GM12878 (cell line): ENCODE measurements around the gene PCK2. TPM values are rescaled to one million over a fixed set of nuclear protein-coding genes. Genes with fewer than 3 reads are reported as not detected.

Source experiments
- ATF3 ChIP-seq: IDR thresholded peaks from 2 replicates; pipeline ENCODE4 v1.6.1; 2011; ENCODE audit warnings: low read depth, mild to moderate bottlenecking, low read length, moderate library complexity, borderline replicate concordance; ENCODE audit errors: extremely low read depth
- BACH1 ChIP-seq: fragments of 450-650 bp; IDR thresholded peaks from 2 replicates; pipeline ENCODE4 v1.6.1; 2017; ENCODE audit warnings: mild to moderate bottlenecking, borderline replicate concordance
- CEBPB ChIP-seq, 2 experiments: fragments of 150-350 bp in 1 of 2; IDR thresholded peaks; 2 replicates each; pipeline ENCODE4 v1.6.1; 2012 to 2014; ENCODE audit warnings: low read depth in 2 of 2, low read length in 2 of 2, borderline replicate concordance in 1 of 2, inconsistent platforms in 1 of 2
- CREB1 ChIP-seq: IDR thresholded peaks from 2 replicates; pipeline ENCODE4 v1.6.1; 2012; ENCODE audit warnings: low read depth, mild to moderate bottlenecking, inconsistent platforms
- EED ChIP-seq: sonication (generic); IDR thresholded peaks from 2 replicates; pipeline ENCODE4 v1.6.1; 2016; ENCODE audit warnings: antibody characterized with exemption, low read depth
- ELK1 ChIP-seq: IDR thresholded peaks from 2 replicates; pipeline ENCODE4 v1.6.1; 2012; ENCODE audit warnings: low read depth, low read length, improper control_type of control experiment
- ETV6 ChIP-seq, 2 experiments: fragments of 450-650 bp in 1 of 2; IDR thresholded peaks in 1 of 2; conservative IDR thresholded peaks in 1 of 2; 2 replicates each; pipeline ENCODE4 v1.6.1; 2014; ENCODE audit warnings: antibody characterized with exemption in 1 of 2, borderline replicate concordance in 1 of 2, low read depth in 1 of 2, mild to moderate bottlenecking in 1 of 2, moderate library complexity in 1 of 2
- FOS ChIP-seq: IDR thresholded peaks from 3 replicates; pipeline ENCODE4 v1.6.1; 2011; ENCODE audit warnings: borderline replicate concordance; ENCODE audit not compliant: insufficient read length; ENCODE audit errors: extremely low read depth
- GATAD2B ChIP-seq: fragments of 450-650 bp; conservative IDR thresholded peaks from 2 replicates; pipeline ENCODE4 v1.6.1; 2017; ENCODE audit warnings: low read depth, mild to moderate bottlenecking, moderate library complexity
- IRF3 ChIP-seq: fragments of 450-650 bp; IDR thresholded peaks from 2 replicates; pipeline ENCODE4 v1.6.1; 2014; ENCODE audit warnings: mild to moderate bottlenecking
- KAT2A ChIP-seq: conservative IDR thresholded peaks from 2 replicates; pipeline ENCODE4 v1.6.1; 2011; ENCODE audit warnings: low read depth, low read length; ENCODE audit not compliant: control insufficient read depth
- KLF5 ChIP-seq: fragments of 450-650 bp; IDR thresholded peaks from 2 replicates; pipeline ENCODE4 v1.6.1; 2014; ENCODE audit warnings: mild to moderate bottlenecking; ENCODE audit not compliant: partially characterized antibody
- MEF2B ChIP-seq: fragments of 450-650 bp; IDR thresholded peaks from 2 replicates; pipeline ENCODE4 v1.6.1; 2018; ENCODE audit warnings: mild to moderate bottlenecking, moderate library complexity; ENCODE audit not compliant: partially characterized antibody, poor library complexity, severe bottlenecking
- MTA2 ChIP-seq: fragments of 450-650 bp; IDR thresholded peaks from 2 replicates; pipeline ENCODE4 v1.6.1; 2016; ENCODE audit warnings: low read depth, mild to moderate bottlenecking, moderate library complexity
- MTA3 ChIP-seq: IDR thresholded peaks from 2 replicates; pipeline ENCODE4 v1.6.1; 2012; ENCODE audit warnings: low read length, inconsistent platforms, borderline replicate concordance
- NRF1 ChIP-seq: conservative IDR thresholded peaks from 2 replicates; pipeline ENCODE4 v1.6.1; 2011; ENCODE audit warnings: mild to moderate bottlenecking, low read depth, low read length, improper control_type of control experiment
- PML ChIP-seq: IDR thresholded peaks from 2 replicates; pipeline ENCODE4 v1.6.1; 2012; ENCODE audit warnings: low read length, inconsistent platforms
- POLR2A ChIP-seq: IDR thresholded peaks from 2 replicates; pipeline ENCODE4 v1.6.1; 2011; ENCODE audit warnings: low read depth, mild to moderate bottlenecking, low read length
- RAD21 ChIP-seq: IDR thresholded peaks from 2 replicates; pipeline ENCODE4 v1.6.1; 2011; ENCODE audit warnings: mild to moderate bottlenecking, low read depth, low read length, moderate library complexity; ENCODE audit not compliant: insufficient read depth
- RAD51 ChIP-seq: fragments of 450-650 bp; IDR thresholded peaks from 2 replicates; pipeline ENCODE4 v1.6.1; 2016; ENCODE audit warnings: moderate library complexity, mild to moderate bottlenecking, inconsistent platforms
- RELA ChIP-seq: fragments of 450-650 bp; IDR thresholded peaks from 2 replicates; pipeline ENCODE4 v1.8.0; 2014; ENCODE audit warnings: borderline replicate concordance; ENCODE audit not compliant: partially characterized antibody
- SIN3A ChIP-seq: IDR thresholded peaks from 2 replicates; pipeline ENCODE4 v1.6.1; 2012; ENCODE audit warnings: low read depth, low read length, improper control_type of control experiment
- SREBF2 ChIP-seq: IDR thresholded peaks from 2 replicates; pipeline ENCODE4 v1.6.1; 2012; ENCODE audit warnings: mild to moderate bottlenecking, low read length
- TAF1 ChIP-seq: IDR thresholded peaks from 2 replicates; pipeline ENCODE4 v1.6.1; 2011; ENCODE audit warnings: mild to moderate bottlenecking, low read depth, low read length, borderline replicate concordance
- TBL1XR1 ChIP-seq: IDR thresholded peaks from 2 replicates; pipeline ENCODE4 v1.6.1; 2012; ENCODE audit warnings: low read depth, low read length, improper control_type of control experiment
- TCF3 ChIP-seq: IDR thresholded peaks from 2 replicates; pipeline ENCODE4 v1.6.1; 2012; ENCODE audit warnings: low read depth, mild to moderate bottlenecking, low read length, borderline replicate concordance; ENCODE audit not compliant: insufficient read depth
- ZBED1 ChIP-seq: IDR thresholded peaks from 2 replicates; pipeline ENCODE4 v1.6.1; 2016; ENCODE audit warnings: borderline replicate concordance
- ZNF274 ChIP-seq: IDR thresholded peaks from one replicate; pipeline ENCODE4 v1.8.0; 2011; ENCODE audit not compliant: insufficient read length, insufficient read depth
- polyA plus RNA-seq, 11 experiments: library from polyadenylated mRNA; depleted of rRNA in 4 of 11; unstranded in 6 of 11; stranded (reverse) in 5 of 11; fragments of >200 nt; fragmentation: Nextera tagmentation in 4 of 11; fragmentation: Illumina TruSeq in 1 of 11; extraction: Ambion mirVana in 4 of 11; extraction: Trizol in 1 of 11; gene quantifications; 1 replicate in 1 of 11; 2 replicates in 10 of 11; pipeline versions ENCODE4 v1.2.1 to v1.2.3, GENCODE V29; 2011 to 2016; ENCODE audit warnings: inconsistent platforms in 2 of 11, missing spikeins in 2 of 11, low read depth in 1 of 11
- total RNA-seq, 4 experiments: library from RNA; depleted of rRNA in 3 of 4; stranded (reverse); fragments of >200 nt in 3 of 4; fragmentation: Illumina TruSeq in 1 of 4; extraction: Trizol in 1 of 4; gene quantifications; 2 replicates each; pipeline versions ENCODE4 v1.2.1 to v1.2.3, GENCODE V29; 2013 to 2021

PCK2 gene
- total and polyA plus RNA-seq, 10 of the 15 experiments (the other 5 are each of a cell fraction or from before 2014, with no cell fraction given): 6.6 to 110 (median 44.6) TPM

DNA sequence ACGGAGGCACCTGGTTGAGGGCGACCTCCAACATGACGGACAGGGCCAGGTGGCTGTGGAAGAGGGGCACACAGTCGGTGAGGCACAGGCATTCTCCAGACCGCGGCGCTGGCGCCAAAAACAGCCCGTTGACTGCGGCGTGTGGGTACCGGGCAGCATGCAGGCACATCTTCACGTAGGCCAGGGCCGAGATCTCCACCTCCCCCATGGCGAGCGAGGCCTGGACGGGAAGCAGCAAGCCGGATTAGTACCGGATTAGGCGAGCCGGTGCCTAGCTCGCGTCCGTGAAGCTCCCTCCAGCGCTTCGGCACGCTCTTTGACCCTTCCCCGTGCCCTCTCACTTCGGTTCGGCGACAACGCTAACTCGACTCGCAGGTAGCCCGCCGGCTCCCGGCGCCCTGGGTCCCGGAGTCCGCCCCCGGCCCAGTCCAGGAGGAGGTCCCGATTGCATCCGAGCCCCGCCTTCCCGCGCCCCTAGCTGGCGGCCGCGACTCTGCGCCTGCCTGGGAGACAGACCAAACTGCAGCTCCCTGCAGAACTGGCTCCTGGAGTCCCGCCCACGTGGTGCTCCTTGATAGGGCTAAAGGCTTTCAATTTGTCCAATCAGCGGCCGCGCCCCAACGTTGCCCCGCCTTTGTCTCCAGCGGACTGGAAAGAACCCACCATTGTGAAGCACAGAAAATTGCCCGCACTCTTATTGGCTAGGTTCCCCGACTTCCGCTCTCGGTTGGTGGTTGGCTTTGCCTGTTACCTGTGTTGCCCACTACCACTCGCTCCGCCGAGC is 47.2 kb downstream of the PCK2 start, which contains the start of gene EMC9 (continued):
- TF ChIP-seq RELA (no peak), MTA2 (0 out of 2 replicates have a peak, but pooled peaks have one; percentile 29), ELK1 (peak; percentile 36; the same call in 1 of the 2 replicates), GATAD2B (peak; percentile 72), ZNF274 (no peak), POLR2A (peak; percentile 94), KAT2A (no peak), TAF1 (peak; percentile 88), ATF3 (no peak), KLF5 (peak; percentile 43), NRF1 (peak; percentile 38; the same call in 1 of the 2 replicates), TCF3 (peak; percentile 79; the same call in 1 of the 2 replicates), RAD51 (peak; percentile 78), TBL1XR1 (no peak), PML (peak; percentile 80; the same call in 1 of the 2 replicates), BACH1 (peak; percentile 20; the same call in 1 of the 2 replicates), CEBPB (IDR thresholded peaks at IDR 0.05; ENCODE audit: borderline replicate concordance in 1 of 2, low read depth in 2 of 2, low read length in 2 of 2) (no peak), MTA3 (no peak), EED (no peak), ZBED1 (no peak), SREBF2 (no peak), IRF3 (peak; percentile 81), MEF2B (no peak), SIN3A (no peak), ETV6 (conservative IDR thresholded peaks at IDR 0.05 in 1 of 2, IDR thresholded peaks at IDR 0.05 in 1 of 2; ENCODE audit: borderline replicate concordance in 1 of 2, low read depth in 1 of 2) (no peak), FOS (peak; percentile 60), RAD21 (no peak), CREB1 (peak; percentile 72)
